Stimulated activated CD4-positive, alpha-beta T cell treated with anti-CD3 and anti-CD28 coated beads, Interleukin-4, amount 100 ng/mL, for 24 hours (primary cell): ENCODE measurements around the gene MYB.

Source experiments
- DNase-seq: peaks from one replicate; pipeline ENCODE4 v3.0.0-alpha.2; 2020

Gene MYB

DNA sequence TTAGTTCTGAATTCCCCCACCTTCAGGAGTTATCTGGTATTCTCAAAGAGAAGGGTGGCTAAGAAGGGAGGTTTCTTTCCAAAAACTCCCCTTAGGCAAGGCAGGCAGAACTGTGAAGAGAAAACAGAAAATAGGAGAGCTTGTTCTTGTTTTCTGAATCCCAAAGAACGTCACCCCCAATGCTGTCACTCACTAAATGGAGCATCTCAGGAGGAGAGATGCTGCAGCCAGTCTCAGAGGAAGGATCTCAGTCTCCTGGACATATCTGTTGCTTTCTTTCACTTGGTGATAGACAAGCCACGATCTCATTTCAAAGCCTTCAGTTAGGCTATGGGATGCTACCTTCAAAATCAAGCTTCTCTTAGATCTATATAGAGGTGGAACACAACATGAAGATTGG lies 16.1 kb upstream of the MYB start:
- DNase-seq, result no peak

DNA sequence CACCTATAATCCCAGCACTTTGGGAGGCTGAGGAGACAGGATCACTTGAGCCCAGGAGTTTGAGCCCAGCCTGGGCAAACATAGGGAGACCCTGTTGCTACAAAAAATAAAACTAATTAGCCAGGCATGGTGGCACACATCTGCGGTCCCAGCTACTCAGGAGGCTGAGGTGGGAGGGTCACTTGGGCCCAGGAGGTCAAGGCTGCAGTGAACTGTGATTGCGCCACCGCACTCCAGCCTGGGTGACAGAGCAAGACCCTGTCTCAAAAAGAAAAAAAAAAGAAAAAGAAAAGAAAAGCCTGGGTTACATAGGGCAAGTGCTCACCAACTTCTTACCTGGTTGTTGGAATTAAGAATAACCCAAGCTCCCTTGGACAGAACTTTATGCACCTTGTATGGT lies 14.6 kb upstream of the MYB start:
- no peak for DNase-seq

DNA sequence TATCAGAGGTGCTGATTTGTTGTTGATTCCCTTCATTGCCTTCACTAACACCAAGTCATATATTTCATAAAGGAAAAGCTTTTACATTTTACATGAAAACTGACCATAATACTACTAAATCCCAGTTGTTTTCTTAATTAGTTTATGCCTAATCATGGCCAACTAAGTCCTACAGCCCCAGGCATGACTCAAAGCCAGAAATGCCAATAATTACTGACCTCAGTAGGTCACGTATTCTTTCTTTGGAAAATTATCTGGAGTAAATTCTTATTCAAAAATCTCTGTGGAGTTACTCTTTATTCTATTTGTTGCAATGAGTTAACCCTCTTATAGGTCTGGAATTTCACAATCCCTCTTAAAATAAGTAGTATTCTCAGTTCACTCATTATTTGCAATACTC lies 13.5 kb upstream of the MYB start:
- DNase-seq, result no peak

DNA sequence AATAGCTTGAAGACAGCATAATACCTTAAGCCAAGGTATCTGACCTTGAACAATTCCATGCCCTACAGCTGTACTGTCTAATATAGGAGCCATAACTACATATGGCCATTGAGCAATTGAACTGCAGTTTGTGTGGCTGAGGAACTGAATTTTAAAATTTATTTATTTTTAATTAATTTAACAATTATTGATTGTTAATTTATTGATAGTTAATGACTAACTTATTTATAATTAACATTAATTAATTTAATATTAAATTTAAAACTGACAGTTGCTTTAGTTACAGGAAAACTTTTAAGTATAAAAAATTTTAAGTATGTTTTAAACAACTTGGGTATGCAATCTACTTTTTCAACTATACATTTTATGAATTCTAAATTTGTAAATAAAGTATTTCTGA lies 12.3 kb upstream of the MYB start:
- DNase-seq, result no peak

DNA sequence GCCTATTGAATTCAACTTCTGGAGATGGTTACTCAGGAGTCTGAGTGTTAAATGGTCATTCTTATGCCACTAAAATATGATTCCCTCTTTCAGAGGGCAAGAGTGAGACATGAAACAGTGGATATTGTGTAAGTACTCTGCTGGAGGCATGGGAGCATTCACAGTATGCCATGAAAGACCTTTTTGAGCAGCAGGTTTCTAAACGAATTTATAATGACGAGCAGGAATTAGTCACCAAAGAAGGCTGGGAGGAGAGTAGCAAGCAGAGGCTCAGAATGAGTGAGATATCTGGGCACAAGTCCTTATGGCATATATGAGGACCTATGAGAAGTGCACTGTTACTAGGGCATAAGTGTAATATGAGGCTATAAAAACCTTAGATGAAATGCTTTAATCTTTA lies 10.9 kb upstream of the MYB start:
- DNase-seq, result peak; percentile 11

DNA sequence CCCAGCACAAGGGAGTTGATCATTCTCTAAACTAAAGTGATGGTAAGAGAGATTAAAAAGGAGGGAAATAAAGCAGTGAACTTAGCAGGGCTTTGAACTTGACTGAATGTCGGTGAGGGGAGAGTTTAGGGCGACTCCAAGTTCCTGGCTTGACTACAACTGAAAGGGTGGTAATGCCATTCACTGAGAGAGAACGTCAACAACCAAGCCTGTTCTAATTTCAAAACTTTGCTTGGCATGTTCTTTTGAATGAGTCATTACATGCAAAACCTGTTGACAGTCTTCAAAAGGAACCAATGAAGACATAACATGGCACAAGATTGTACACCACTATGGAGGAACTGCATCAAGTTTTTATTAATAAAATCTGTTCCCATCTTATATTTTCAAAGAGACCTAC lies 10.3 kb upstream of the MYB start:
- DNase-seq, result peak; percentile 34

DNA sequence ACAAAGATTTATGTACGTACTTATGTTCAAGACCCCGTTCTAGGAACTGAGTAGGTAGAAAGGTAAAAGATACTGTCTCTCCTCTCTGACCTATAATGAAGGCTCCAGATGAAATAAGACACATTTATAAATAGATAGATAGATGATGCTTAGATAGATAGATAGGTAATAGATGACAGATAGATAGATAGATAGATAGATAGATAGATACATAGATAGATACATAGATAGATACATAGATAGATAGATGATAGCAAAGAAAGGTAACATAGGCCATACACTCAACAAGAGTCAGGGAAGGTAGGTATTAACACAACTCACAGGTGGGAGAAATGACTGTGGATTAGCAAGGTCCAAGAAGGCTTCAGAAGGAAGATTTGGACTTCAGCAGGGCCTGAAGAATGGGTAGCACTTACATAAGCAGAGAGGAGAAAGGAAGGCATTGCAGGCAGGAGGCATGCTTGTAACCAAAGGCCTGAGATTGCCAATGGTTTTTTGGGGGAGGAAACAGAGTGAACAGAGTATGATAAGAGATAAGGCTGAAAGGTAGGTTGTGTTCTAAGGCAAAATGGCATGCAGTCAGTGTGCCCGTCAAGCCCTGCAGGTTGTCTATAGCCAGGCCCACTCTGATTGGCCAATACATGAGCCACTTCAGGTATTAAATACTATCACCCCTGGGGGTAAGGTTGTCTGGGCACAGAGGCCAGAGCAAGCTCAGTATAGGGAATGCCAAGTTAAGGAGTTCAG lies 7.7 kb upstream of the MYB start:
- no peak for DNase-seq

DNA sequence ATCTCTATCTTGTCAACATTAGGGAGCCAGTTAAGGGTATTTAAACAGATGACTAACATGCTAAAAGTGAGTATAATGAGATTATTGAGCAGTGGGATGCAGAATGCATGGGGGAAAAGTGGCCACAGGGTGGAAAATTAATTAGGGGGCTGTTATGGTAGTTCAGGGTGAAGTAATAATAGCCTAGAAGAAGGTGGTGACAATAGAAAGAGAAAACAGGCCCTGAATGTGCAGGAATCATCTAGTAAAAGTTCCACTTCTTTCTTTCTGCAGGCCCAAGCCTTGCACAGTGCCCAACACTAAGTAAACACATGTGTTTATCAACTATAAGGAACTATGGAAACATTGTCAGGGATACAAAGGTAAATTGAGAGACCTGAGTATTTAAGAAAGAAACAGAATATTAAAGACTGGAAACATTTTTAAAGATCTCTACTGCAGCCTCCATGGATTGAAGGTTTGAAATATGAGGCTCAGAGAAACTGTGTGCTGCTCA lies 7.1 kb upstream of the MYB start:
- DNase-seq, result no peak

DNA sequence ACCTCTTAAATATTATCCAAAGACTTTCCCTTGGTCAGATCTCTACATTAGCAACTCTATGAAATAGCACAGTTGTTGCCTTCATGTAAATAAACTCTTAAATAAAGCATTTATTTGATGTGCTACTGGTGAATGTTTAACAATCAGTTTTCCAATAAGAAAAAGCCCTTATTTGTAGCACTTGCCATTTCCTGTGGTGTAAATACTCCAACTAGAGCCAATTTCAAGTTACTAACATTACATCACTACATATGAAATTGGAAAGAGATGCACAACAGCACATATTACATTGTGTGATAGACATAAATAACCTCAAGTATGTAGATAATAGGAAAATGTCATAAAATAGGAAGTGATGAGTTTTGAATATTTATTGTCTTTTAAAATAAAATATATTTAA lies 5.0 kb upstream of the MYB start:
- no peak for DNase-seq

DNA sequence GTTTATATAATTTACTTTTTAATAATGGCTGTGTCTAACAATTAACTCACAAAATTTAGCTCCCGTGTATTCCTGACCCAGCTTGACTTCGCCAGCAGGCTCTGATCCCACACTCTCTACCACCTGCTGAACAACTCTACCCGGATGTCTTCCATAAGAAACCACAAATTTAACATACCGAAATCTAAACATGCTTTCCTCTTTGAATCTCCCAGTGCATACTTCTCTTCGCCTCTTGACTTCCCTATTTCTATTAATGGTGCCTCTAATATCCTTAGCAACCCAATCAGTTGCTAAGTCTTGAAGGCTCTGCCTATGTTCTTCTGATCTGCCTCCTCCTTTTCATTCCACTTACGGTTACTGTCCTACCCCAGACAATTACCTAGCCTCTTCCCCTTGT lies 4.6 kb upstream of the MYB start:
- DNase-seq, result no peak

DNA sequence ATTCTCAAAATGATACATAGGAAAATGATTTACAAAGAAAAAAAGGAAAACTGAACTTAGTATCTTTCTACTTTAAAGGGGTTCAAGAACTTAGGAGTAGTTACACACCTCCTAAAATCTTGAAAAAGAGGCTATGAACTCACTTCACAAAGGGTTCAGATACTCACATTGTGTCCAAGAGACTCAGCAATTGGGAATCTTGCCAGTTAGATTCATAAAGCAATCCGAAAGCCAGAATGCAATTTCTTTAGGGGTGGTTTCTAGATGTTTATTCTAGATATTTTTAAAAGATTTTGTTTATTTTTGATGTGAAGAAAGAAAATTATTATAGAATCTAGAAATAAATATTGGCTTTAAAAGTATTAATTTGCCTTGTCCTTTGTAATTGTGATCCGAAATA lies 1.7 kb upstream of the MYB start:
- DNase-seq, result no peak

DNA sequence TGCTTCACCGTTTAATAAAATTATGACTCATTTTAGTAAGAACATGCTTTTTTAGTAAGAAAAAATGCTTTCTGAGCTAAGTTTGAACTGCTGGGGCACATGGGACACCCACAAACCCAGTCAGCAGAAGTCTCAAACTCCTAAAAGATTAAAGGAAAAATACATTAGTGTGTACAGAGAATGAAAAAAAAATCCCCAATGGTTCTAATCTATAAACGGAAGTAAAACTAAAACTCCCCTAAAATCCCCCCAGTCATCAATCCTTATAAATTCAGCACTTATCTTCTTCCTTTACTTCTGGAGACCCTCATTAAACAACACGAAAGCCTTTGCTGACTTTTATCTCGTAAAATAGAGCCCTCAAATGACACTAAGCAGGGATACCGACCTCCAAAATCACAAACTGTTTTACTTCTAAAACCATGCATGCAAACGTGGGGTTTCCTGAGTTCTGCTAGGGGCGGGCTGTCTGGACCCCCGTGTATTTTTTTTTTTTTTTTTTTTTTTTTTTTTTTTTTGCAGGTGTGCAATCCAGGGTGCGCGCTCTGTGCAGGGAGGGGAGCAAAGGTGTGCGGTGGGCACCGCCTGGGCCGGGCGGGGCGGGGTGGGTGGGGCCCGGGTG lies 1.1 kb upstream of the MYB start:
- DNase-seq, result peak; percentile 22

DNA sequence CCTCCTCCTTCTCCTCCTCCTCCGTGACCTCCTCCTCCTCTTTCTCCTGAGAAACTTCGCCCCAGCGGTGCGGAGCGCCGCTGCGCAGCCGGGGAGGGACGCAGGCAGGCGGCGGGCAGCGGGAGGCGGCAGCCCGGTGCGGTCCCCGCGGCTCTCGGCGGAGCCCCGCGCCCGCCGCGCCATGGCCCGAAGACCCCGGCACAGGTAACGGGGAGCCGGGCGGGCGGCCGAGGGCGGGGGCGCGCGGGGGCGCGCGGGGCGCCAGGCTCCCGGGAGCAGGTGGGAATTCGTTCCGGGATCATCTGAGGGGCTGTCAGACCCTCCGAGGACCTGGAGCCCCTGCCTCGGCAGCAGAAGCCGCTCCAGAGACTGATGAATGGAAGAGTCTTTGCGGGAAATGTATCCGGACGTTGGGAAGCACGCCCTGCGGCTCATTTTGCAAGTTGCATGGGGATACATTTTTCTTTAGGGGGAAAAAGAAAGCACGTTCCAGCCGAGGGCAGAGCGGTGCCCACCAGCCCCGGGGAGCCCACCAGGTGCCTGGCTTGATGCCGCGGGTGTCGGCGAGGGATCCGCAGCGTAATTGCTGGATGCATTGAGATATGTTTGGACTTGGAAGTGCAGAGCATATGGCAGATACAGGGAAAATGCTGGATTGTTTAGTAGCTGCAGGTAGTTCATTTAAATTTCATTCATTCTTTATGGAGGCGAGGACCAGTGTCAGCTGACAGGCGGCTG lies 394 bp downstream of the MYB start:
- peak; percentile 21 for DNase-seq

DNA sequence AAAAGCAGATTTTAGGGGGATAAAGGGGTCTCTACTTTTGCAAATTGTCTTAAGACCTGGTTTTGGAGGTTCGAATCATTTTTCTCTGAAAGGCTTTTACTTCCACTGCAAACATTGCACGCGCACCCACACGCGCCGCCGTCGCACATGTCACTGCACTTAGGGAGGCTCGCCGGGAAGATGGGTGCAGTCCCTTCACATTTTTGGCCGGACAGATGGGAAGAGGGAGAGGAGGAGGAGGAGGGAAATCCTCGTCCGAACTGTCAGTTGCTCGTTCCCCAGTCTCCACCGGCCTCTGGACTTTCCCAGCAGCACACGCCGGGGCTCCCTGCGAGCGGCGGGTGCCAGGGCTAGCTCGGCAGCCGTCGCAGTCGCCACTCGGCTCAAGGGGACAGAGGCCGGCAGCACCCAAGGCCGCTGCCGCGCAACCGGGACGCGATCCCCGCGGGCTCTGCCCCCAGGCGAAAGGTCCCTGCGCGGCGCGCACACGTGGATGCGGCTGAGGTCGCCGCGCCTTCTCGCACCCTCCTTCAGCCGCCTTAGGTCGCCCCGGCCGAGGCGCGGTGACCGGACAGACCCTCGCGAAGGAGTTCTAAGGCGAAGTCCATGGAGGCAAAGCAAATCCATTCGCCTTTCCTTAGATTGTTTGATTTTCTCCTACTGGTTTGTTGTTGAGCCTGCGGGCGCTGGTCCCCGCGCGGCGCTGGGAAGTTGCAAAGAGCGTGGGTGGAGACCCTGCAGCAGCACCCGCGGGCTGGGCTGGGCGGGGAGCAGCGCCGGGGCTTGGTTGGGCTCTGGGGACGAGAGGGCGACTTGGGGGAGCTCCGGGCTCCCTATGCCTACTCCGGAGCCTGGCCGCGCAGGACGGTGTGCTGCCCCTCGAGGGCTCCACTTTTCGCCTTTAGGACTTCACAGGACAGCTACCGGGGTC lies 1.2 kb downstream of the MYB start:
- DNase-seq, result peak; percentile 39

DNA sequence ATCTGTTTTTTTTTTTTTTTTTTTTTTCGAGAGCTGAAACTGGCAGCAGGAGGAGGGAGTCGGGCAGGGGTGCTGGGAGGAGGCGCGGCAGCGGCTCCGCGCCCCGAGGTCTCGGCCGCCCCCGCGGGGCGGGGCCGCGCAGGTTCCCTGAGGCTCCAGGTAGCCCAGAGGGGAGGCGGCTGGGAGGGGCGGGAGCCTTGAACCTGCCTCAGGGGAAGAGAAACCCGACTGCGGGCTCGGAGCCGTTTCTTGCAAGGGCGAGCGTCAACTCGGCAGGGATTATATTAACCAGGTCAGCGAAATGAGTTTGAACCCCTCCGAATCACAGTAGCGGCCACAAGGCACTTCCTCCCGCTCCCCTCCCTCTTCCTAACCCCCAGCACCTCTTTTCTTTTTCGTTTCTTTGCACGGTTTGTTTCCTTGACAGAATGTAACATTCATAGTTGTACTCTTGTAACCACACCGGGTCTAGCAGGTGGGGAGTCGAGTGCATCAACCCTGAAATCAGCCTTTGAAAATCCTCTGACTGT lies 2.0 kb downstream of the MYB start:
- DNase-seq, result peak; percentile 68

DNA sequence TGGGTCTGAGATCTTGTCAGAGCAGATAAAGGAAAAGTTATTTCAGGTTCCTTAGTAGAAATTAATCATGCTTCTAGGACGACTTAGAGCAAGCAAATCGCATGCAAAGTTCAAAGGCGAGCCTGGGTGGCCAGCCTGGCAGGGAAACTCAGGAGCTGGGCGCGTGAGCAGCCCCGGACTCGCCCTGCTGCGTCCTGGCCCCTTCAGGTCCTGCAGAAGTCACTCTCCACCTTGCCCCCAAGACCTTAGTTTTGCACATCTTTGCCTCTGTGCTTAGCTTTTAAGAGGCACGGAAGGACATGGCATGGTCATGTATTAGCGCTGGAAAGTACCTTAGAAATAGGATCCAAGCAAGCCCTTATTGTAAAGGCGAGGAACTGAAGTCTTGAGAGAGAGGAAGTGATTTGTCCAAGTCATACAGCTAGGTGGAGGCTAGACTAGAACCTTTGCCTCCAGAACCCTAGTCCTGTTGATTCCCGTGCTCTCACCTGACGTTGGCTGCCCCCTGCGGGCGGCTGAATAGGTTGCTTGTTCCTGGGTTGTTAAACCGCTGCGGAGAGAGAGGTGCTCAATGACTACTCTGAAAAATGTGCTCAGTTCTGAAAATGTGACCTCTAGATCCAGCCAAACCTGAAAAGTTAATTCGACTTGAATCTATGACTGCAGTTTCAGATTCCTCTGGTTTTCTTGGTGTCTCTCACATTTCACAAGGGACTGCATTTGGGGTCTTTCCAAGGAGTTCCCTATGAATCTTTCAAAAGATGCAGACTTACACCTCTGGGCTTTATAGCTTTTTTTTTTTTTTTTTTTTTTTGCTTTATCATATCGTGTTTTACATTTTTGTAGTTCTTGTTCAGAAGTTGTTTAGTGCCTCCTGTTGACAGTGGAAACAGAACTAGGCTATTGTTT lies 2.7 kb downstream of the MYB start:
- DNase-seq, result peak; percentile 81

DNA sequence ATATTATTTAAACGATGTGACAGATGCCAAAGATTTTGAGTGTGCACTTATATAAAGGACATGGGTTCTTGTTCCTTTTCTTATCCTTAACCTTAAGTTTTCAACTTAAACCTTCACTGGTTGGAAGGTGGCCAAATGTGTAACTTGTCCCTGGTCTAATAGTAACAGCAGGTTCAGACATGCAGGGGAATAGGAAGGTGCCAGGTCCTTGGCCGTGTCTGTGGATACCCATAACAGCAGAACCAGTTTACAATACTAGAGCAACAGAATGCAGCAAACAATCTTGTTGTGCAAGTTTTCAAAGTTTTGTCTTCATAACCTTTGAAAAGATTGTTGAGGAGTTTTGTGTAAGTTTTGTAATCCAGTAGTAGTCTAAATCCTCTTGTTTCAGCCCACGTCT lies 4.4 kb downstream of the MYB start:
- no peak for DNase-seq

DNA sequence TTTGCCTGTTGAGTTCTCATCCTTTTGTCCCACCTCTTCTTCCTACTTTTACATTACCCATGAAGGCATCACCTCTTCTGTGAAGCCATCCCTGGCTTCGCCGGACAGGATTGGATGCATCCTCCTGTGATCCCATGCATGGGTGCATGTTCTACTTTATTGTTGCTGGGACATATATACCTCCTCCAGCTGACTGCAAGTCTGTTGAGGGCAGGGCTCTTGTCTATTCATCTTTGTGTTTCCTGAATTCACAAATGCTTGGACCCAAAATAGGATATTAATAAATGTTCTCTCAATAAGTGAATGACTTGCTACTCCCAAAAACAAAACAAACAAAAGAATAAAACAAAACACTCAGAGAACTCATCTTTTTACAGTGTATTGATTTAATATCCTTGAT lies 5.1 kb downstream of the MYB start:
- DNase-seq, result no peak

DNA sequence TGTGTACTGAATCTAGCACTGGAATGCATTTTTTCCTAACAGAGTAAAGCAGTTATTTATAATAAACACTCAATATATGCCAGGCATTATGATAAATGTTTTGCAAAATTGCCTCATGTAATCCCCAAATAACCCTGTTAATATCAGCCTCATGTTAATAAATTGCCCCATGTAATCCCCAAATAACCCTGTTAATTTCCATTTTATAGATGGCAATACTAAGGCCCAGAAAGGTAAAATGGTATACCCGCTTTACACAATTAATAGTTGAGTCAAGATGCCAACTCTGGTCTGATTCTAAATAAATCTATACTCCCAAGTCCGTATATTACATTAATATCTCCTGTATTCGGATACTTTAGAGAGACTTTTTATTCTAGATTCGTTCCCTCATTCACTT lies 6.3 kb downstream of the MYB start:
- no peak for DNase-seq

DNA sequence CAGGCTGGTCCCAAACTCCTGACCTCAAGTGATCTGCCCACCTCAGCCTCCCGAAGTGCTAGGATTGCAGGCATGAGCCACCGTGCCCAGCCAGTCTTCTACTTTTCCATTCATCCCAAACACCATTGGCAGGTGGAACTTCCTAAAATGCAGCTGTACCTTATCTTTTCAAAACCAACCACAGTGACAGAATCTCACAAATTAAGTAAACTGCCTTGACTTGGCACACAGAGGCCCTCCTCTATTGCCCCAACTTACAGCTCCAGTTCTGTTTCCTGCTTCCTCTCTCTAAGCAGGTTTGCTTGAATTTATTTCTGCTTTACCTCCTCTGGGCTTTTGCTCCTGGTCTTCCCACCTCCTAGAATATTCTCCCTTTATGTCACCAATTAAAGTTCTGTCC lies 7.6 kb downstream of the MYB start:
- DNase-seq, result no peak

DNA sequence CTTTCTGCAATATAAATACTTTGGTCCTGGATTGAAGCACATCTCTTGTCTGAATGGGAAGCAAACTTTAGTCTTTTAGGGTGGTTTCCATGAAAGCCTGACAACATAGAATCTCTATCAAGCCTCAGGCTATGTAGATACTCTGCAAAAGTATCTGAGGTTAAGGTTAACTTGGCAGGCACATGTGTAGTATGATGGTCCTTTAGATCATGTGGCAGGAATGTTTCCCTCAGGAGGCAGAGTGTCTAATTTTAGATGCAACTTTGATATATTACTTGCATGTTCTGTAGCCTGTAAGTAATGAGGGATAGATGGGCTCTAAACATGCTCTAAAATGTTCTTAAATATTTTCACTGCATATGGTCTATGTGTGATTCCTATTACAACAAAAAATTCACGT lies 8.2 kb downstream of the MYB start:
- DNase-seq, result no peak
